ENCODE results near the gene NEK4. TPM values are rescaled to one million over a fixed set of nuclear protein-coding genes. Genes with fewer than 3 reads are reported as not detected.

Gene NEK4
- total RNA-seq, 1 experiment from 2014 or later: 36.2 TPM

- no peaks in the 10 kb centered on the region for H3K9me3 ChIP-seq (ENCODE audit: control insufficient read depth in 1 of 2, insufficient read depth in 1 of 2, low read depth in 1 of 2, low read length in 2 of 2)
- H3K27me3 ChIP-seq (ENCODE audit: insufficient read depth, low read length): no peaks in the 10 kb centered on the region
- no peak overlapping the region for H3K27ac ChIP-seq (ENCODE audit: low read depth, low read length)
- DNase-seq (ENCODE audit: low read depth, low spot score) (peak; percentile 33), ATAC-seq (peak; percentile 90)
- intact Hi-C loops (cut with micrococcal nuclease): loop anchor here (1.0 to 5.0 kb wide), 5 partner anchors 78 to 330 kb away; no protein-coding TSS in a partner anchor
- H3K4me3 ChIP-seq (replicated peaks in 1 of 2; ENCODE audit: low read depth in 1 of 2, low read length in 2 of 2): no peak overlapping the region
- RAD21 ChIA-PET (ENCODE audit: low non-redundant PET in 1 of 2, low total read pairs in 2 of 2, uncharacterized antibody in 2 of 2, unreplicated experiment in 2 of 2): no interaction called here
- H3K4me2 ChIP-seq (ENCODE audit: low read length): no peak overlapping the region
- H2AFZ ChIP-seq (ENCODE audit: low read depth, low read length, poor library complexity, severe bottlenecking): no peak overlapping the region
- H3K36me3 ChIP-seq (ENCODE audit: control insufficient read depth in 1 of 2, insufficient read depth in 2 of 2, low read length in 2 of 2): peaks cover 36 to 38% of the 10 kb centered on the region in 2 experiments
- CTCF ChIA-PET: no interaction called here
- H3K9ac ChIP-seq (ENCODE audit: low read length): no peak overlapping the region
- H3K9me2 ChIP-seq (ENCODE audit: insufficient read depth): no peaks in the 10 kb centered on the region
- POLR2A ChIA-PET: no interaction called here
- no peaks in the 10 kb centered on the region for H3K79me2 ChIP-seq (ENCODE audit: insufficient read depth, low read length)
- H4K20me1 ChIP-seq (ENCODE audit: insufficient read depth): no peaks in the 10 kb centered on the region
- TF ChIP-seq EZH2 (IDR thresholded peaks at IDR 0.05) (no peak), EZH2phosphoT487 (IDR thresholded peaks at IDR 0.05; ENCODE audit: borderline replicate concordance) (no peak), JUND (IDR thresholded peaks at IDR 0.05) (no peak), SIN3A (IDR thresholded peaks at IDR 0.05; ENCODE audit: low read depth) (no peak), ELF1 (IDR thresholded peaks at IDR 0.05; ENCODE audit: borderline replicate concordance, low read depth) (no peak), CEBPB (IDR thresholded peaks at IDR 0.05; ENCODE audit: low read depth) (no peak), ATF3 (IDR thresholded peaks at IDR 0.05) (no peak), TCF7L2 (IDR thresholded peaks at IDR 0.05; ENCODE audit: borderline replicate concordance, extremely low read depth, insufficient read depth, insufficient read length) (no peak), RAD21 (IDR thresholded peaks at IDR 0.05; ENCODE audit: low read depth) (peak; percentile 80), POLR2AphosphoS5 (IDR thresholded peaks at IDR 0.05; ENCODE audit: low read depth, low read length) (no peak), YY1 (IDR thresholded peaks at IDR 0.05; ENCODE audit: extremely low read depth, insufficient replicate concordance, low read depth, low read length) (no peak), FOSL1 (IDR thresholded peaks at IDR 0.05; ENCODE audit: low read depth) (no peak), CTCF (IDR thresholded peaks at IDR 0.05 in 2 of 3, conservative IDR thresholded peaks at IDR 0.05 in 1 of 3; ENCODE audit: borderline replicate concordance in 1 of 3, insufficient read depth in 1 of 3, low read depth in 2 of 3, low read length in 2 of 3) (peak; percentile 56 to 76 (median 69)), EGR1 (IDR thresholded peaks at IDR 0.05; ENCODE audit: low read depth) (no peak), CBX3 (IDR thresholded peaks at IDR 0.05; ENCODE audit: low read depth) (no peak), ZBTB33 (IDR thresholded peaks at IDR 0.05; ENCODE audit: extremely low read depth, insufficient replicate concordance, low read length) (no peak), REST (IDR thresholded peaks at IDR 0.05; ENCODE audit: low read depth) (no peak)
- no peaks in the 10 kb centered on the region for H3K4me1 ChIP-seq (ENCODE audit: control insufficient read depth in 1 of 2, insufficient read depth in 2 of 2, low read length in 2 of 2)
- no TSS peak for BruUV-seq (replicated peaks)
These were observed 28.2 kb downstream of the NEK4 start for GRCh38 chr3:52742418-52743041.
